AG04450 (cell line): ENCODE data around the gene OXSR1. TPM values are rescaled to one million over a fixed set of nuclear protein-coding genes. Genes with fewer than 3 reads are reported as not detected.

ENCODE experiments used
- CTCF ChIA-PET: fragments of 300-600, 350-600 bp; formaldehyde crosslinking; extraction: SDS; loops from one replicate; lab custom pipeline; 2022; ENCODE audit warnings: antibody characterized with exemption, inconsistent platforms; lab: Charles Lee
- POLR2A ChIA-PET: fragments of 350-600 bp; formaldehyde crosslinking; extraction: SDS; loops from one replicate; lab custom pipeline; 2021; ENCODE audit warnings: antibody characterized with exemption, inconsistent platforms; lab: Yijun Ruan, JAX
- DNase-seq: peaks from one replicate; pipeline ENCODE4 v3.0.0-alpha.2; 2011; ENCODE audit warnings: low read depth, low spot score
- H3K27ac ChIP-seq: one replicate; pipeline ENCODE4 v1.5.1; 2012; ENCODE audit warnings: low read depth, low read length, control low read depth
- H3K27me3 ChIP-seq: one replicate; pipeline ENCODE4 v1.6.0; 2012; ENCODE audit warnings: low read length; ENCODE audit not compliant: control insufficient read depth, insufficient read depth
- H3K4me3 ChIP-seq: 2 replicates; pipeline ENCODE4 v1.5.1; 2011; ENCODE audit warnings: mild to moderate bottlenecking, low read depth, low read length, control low read depth
- H3K9me3 ChIP-seq: 2 replicates; pipeline ENCODE4 v1.5.1; 2012; ENCODE audit warnings: low read length; ENCODE audit not compliant: control insufficient read depth, insufficient read depth
- polyA plus RNA-seq: library from polyadenylated mRNA; depleted of rRNA; stranded (reverse); fragments of >200 nt; gene quantifications from 2 replicates; pipeline ENCODE4 v1.2.3, GENCODE V29; 2011
- TF ChIP-seq, protein P1 (sequence below): IDR thresholded peaks from 2 replicates; pipeline ENCODE4 v1.5.1; 2011; ENCODE audit warnings: low read depth, low read length, control low read depth, inconsistent platforms

The OXSR1 gene
- polyA plus RNA-seq, 1 experiment, result 42.3 TPM

DNA sequence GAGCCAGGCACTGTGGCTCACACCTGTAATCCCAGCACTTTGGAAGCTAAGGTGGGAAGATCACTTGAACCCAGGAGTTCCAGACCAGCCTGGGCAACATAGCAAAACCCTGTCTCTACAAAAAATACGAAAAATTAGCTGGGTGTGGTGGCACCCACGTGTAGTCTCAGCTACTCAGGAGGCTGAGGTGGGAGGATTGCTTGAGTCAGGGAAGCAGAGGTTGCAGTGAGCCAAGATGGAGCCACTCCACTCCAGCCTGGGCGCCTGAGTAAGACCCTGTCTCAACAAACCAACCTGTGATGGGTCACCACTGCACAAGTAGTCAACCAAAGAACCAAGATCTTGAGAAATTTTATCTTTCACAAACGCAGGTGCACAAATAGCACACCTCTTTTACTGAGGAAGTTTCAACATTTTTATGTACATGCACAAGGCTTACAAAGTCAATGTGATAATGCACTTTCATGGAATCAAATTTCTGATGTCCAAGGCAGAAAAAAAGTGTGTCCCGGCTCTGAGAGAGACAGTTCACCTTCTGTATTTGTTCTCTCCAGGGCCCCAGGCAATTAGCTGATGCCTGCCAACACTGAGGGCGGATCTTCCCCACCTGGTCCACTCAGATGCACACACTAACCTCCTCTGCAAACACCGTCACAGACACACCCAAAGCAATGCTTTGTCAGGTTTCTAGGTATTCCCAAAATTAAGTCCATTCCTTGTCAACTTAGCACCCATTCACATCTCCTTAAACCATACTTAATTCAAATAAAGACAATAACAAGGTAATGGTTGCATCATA lies 40.8 kb upstream of the OXSR1 start:
- POLR2A ChIA-PET, result no interaction called here
- TF ChIP-seq, protein P1, sequence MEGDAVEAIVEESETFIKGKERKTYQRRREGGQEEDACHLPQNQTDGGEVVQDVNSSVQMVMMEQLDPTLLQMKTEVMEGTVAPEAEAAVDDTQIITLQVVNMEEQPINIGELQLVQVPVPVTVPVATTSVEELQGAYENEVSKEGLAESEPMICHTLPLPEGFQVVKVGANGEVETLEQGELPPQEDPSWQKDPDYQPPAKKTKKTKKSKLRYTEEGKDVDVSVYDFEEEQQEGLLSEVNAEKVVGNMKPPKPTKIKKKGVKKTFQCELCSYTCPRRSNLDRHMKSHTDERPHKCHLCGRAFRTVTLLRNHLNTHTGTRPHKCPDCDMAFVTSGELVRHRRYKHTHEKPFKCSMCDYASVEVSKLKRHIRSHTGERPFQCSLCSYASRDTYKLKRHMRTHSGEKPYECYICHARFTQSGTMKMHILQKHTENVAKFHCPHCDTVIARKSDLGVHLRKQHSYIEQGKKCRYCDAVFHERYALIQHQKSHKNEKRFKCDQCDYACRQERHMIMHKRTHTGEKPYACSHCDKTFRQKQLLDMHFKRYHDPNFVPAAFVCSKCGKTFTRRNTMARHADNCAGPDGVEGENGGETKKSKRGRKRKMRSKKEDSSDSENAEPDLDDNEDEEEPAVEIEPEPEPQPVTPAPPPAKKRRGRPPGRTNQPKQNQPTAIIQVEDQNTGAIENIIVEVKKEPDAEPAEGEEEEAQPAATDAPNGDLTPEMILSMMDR, result no peak

DNA sequence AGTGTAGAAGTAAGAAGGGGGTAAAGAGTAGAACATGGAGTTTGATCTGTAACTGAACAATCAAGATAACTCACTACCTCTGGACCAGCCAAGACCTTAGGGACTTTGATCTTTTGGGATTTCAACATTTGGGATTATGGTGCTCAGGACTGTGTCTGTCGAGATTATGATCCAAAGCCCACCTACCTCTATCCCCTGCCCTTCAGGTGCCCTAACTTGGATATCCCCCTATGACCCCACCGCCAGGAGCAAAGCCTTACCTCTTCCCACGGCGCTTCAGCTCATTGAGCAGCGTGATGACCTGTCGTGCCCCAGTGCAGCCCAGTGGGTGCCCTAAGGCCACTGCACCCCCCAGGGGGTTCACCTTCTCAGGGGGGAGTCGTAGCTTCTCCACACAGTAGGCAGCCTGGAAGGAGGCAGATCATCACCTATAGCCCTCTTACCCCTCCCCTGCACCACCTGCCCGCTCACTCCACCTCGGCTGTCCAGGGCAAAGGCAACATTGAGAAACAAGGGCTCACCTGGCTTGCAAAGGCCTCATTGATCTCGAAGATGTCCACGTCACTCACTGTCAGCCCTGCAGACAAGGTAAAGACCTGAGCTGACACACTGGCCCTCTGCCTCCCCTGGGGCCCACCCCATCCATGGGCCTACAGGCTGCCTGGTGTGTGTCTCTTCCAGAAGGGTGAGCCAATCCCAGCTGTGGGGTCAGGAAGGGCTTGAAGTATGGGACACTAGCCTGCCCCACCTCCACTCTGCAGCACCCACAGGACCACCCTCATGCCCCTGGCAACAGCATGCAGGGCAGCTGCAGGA lies 39.8 kb upstream of the OXSR1 start:
- DNase-seq, result no peak
- H3K27me3 ChIP-seq, result no peaks in the 10 kb centered on the region
- ChIA-PET POLR2A (no interaction called here), CTCF (interaction anchor here (1.3 kb wide), 1 partner anchor 221 kb away, joined by 7 read pairs; the partner anchor contains the start of gene XYLB)
- TF ChIP-seq, protein P1, result no peak
- no peaks in the 10 kb centered on the region for H3K9me3 ChIP-seq
- no peak overlapping the region for H3K27ac ChIP-seq
- H3K4me3 ChIP-seq, result no peak overlapping the region

More for the DNA sequence above, 40.8 kb upstream of the OXSR1 start:
- no peak overlapping the region for H3K27ac ChIP-seq
- no peaks in the 10 kb centered on the region for H3K27me3 ChIP-seq
- no peak overlapping the region for H3K4me3 ChIP-seq
- CTCF ChIA-PET, result no interaction called here
- H3K9me3 ChIP-seq, result no peaks in the 10 kb centered on the region
- no peak for DNase-seq

DNA sequence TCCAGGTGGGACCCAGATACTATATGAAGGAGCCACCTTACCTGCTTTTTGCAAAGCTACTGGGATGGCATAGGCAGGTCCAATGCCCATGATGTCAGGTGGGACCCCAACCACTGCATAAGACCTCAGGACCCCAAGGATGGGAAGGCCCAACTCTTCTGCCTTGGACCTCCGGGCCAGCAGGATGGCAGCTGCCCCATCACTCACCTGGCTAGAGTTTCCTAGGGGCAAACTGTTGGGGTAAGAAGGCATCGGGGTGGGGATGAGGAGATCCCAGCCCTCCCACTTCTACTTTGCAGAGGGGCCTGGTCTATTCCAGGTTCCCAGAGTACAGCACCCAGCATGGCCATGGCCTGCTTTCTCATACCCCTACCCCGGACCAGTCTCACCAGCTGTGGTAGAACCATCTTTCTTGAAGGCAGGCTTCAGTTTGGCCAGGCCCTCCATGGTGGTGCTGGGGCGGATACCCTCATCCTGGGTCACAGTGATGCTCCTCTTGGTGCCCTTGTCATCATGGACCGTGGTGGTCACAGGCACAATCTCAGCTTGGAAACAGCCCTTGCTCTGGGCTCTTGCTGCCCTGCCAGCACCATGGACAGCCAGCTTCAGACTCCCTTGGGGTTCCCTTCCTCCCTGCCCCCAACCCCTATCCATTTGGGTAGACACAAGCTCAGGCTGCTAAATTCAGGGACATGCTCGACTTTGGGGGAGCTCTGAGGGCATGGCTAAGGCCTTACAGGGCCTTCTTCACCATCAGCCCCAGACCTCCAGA lies 39.0 kb upstream of the OXSR1 start:
- DNase-seq, result no peak
- TF ChIP-seq, protein P1, result no peak
- ChIA-PET POLR2A (no interaction called here), CTCF (interaction anchor here (1.3 kb wide), 1 partner anchor 220 kb away, joined by 7 read pairs; the partner anchor contains the start of gene XYLB)
- no peak overlapping the region for H3K27ac ChIP-seq
- H3K4me3 ChIP-seq, result no peak overlapping the region
- no peaks in the 10 kb centered on the region for H3K27me3 ChIP-seq
- no peaks in the 10 kb centered on the region for H3K9me3 ChIP-seq

DNA sequence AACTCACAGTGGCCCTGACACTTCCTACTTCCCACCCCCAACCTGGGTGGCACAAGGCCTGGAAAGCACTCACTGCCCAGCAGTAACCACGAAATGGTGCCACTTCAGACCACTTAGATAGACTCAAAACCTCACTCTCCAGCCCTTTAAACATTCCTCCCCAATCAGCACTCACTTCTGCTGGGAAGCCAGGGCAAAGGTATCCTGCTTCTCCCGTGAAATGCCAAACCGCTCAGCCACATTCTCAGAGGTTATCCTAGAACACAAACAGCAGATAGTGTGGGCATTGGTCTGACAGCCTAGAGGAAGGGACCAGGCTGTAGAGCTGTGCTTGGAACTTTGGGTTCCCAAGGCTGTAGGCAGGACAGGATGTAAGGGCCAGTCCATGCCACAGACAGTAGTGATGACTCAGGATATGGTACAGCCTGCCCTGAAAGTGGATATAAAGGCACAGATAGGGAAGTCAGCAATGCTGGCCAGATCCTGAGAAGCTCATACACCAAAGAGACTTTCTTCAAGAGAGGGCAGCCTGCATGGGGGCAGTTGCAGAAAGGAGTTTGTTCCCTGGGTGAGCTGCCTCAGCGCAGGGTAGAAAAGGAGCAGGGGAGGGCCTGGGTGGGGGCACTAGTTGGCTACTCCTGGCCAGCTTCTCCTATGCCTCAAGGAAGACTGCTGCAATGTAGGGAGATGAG lies 37.6 kb upstream of the OXSR1 start:
- no peak overlapping the region for H3K4me3 ChIP-seq
- no peaks in the 10 kb centered on the region for H3K27me3 ChIP-seq
- TF ChIP-seq, protein P1, result no peak
- H3K9me3 ChIP-seq, result no peaks in the 10 kb centered on the region
- POLR2A ChIA-PET, result interaction anchor here (1.6 kb wide), 1 partner anchor 9 kb away, joined by 3 read pairs; the partner anchor contains the start of gene ACAA1
- H3K27ac ChIP-seq, result no peak overlapping the region
- CTCF ChIA-PET, result no interaction called here
- no peak for DNase-seq
